HEK293 (cell line): ENCODE data around the gene APOLD1.

ENCODE experiments used
- CTCF ChIA-PET: fragments of 350-600 bp; formaldehyde crosslinking; extraction: SDS; loops from one replicate; lab custom pipeline; 2021; ENCODE audit warnings: antibody characterized with exemption; lab: Yijun Ruan, JAX
- POLR2A ChIA-PET: fragments of 300-600 bp; formaldehyde crosslinking; extraction: SDS; loops from one replicate; lab custom pipeline; 2020; ENCODE audit warnings: antibody characterized with exemption, inconsistent platforms; lab: Yijun Ruan, JAX
- H3K27ac ChIP-seq: fragments of 200-500 bp; sonication (Bioruptor generic); 2 replicates; pipeline ENCODE4 v1.5.1; 2014; ENCODE audit warnings: low read depth, low read length, control low read depth, inconsistent platforms; ENCODE audit errors: extremely low read depth
- H3K36me3 ChIP-seq, 2 experiments: fragments of 200-500 bp in 1 of 2; sonication (Bioruptor generic) in 1 of 2; 1 replicate in 1 of 2; 2 replicates in 1 of 2; pipeline ENCODE4 v1.5.1; 2014 to 2017; ENCODE audit warnings: inconsistent platforms in 2 of 2, low read length in 2 of 2; ENCODE audit not compliant: control insufficient read depth in 2 of 2, insufficient read depth in 1 of 2
- H3K4me1 ChIP-seq: fragments of 200-500 bp; sonication (Bioruptor generic); 2 replicates; pipeline ENCODE4 v1.5.1; 2014; ENCODE audit warnings: mild to moderate bottlenecking, low read length, inconsistent platforms; ENCODE audit not compliant: control insufficient read depth, insufficient read depth
- H3K4me3 ChIP-seq: 2 replicates; pipeline ENCODE4 v1.5.1; 2011; ENCODE audit warnings: low read depth, mild to moderate bottlenecking, control low read depth, low read length, moderate library complexity
- H3K9me3 ChIP-seq: fragments of 200-500 bp; sonication (Bioruptor generic); 2 replicates; pipeline ENCODE4 v1.5.1; 2014; ENCODE audit warnings: low read depth, low read length, inconsistent platforms; ENCODE audit not compliant: control insufficient read depth, insufficient read depth
- GLIS1 ChIP-seq: fragments of 450-650 bp; formaldehyde crosslinking; IDR thresholded peaks from 2 replicates; pipeline ENCODE4 v1.5.1; 2016; ENCODE audit warnings: missing biosample characterization, missing genetic modification characterization
- HOXA7 ChIP-seq: sonication (generic); formaldehyde crosslinking; IDR thresholded peaks from 2 replicates; pipeline ENCODE4 v1.8.1; 2022; ENCODE audit warnings: missing genetic modification reagents, borderline replicate concordance
- SCRT1 ChIP-seq: fragments of 450-650 bp; formaldehyde crosslinking; IDR thresholded peaks from 2 replicates; pipeline ENCODE4 v1.5.1; 2016; ENCODE audit warnings: missing biosample characterization, missing genetic modification characterization, borderline replicate concordance
- TRIM28 ChIP-seq: IDR thresholded peaks from 2 replicates; pipeline ENCODE4 v1.6.1; 2011; ENCODE audit warnings: low read length, control low read depth, borderline replicate concordance
- ZBTB11 ChIP-seq: fragments of 450-650 bp; formaldehyde crosslinking; conservative IDR thresholded peaks from 2 replicates; pipeline ENCODE4 v1.5.1; 2016; ENCODE audit warnings: low read depth, missing biosample characterization, missing genetic modification characterization
- ZNF140 ChIP-seq: fragments of 450-650 bp; formaldehyde crosslinking; IDR thresholded peaks from 2 replicates; pipeline ENCODE4 v1.5.1; 2016; ENCODE audit warnings: missing biosample characterization, missing genetic modification characterization
- ZNF214 ChIP-seq: fragments of 450-650 bp; formaldehyde crosslinking; IDR thresholded peaks from 2 replicates; pipeline ENCODE4 v1.5.1; 2017; ENCODE audit warnings: missing biosample characterization, mild to moderate bottlenecking, missing genetic modification characterization, borderline replicate concordance
- ZNF473 ChIP-seq: fragments of 450-650 bp; formaldehyde crosslinking; IDR thresholded peaks from 2 replicates; pipeline ENCODE4 v1.5.1; 2017; ENCODE audit warnings: missing biosample characterization, missing genetic modification characterization
- ZNF48 ChIP-seq: fragments of 450-650 bp; formaldehyde crosslinking; IDR thresholded peaks from 2 replicates; pipeline ENCODE4 v1.5.1; 2016; ENCODE audit warnings: missing biosample characterization, missing genetic modification characterization
- ZNF529 ChIP-seq: fragments of 450-650 bp; formaldehyde crosslinking; IDR thresholded peaks from 2 replicates; pipeline ENCODE4 v1.5.1; 2017; ENCODE audit warnings: missing genetic modification characterization, missing biosample characterization; ENCODE audit not compliant: insufficient replicate concordance
- ZNF571 ChIP-seq: fragments of 450-650 bp; formaldehyde crosslinking; IDR thresholded peaks from 2 replicates; pipeline ENCODE4 v1.5.0; 2017; ENCODE audit warnings: missing biosample characterization, missing genetic modification characterization
- ZNF629 ChIP-seq: fragments of 450-650 bp; formaldehyde crosslinking; IDR thresholded peaks from 2 replicates; pipeline ENCODE4 v1.5.1; 2017; ENCODE audit warnings: missing biosample characterization, missing genetic modification characterization
- ZNF701 ChIP-seq: fragments of 450-650 bp; formaldehyde crosslinking; IDR thresholded peaks from 2 replicates; pipeline ENCODE4 v1.5.1; 2016; ENCODE audit warnings: missing biosample characterization, missing genetic modification characterization
- ZNF776 ChIP-seq: fragments of 450-650 bp; formaldehyde crosslinking; IDR thresholded peaks from 2 replicates; pipeline ENCODE4 v1.5.0; 2017; ENCODE audit warnings: missing biosample characterization, missing genetic modification characterization, borderline replicate concordance
- TF ChIP-seq, protein P1 (sequence below): fragments of 450-650 bp; formaldehyde crosslinking; IDR thresholded peaks from 2 replicates; pipeline ENCODE4 v1.5.1; 2016; ENCODE audit warnings: missing biosample characterization, missing genetic modification characterization
- TF ChIP-seq, protein P2 (sequence below): fragments of 450-650 bp; formaldehyde crosslinking; IDR thresholded peaks from 2 replicates; pipeline ENCODE4 v1.5.1; 2017; ENCODE audit warnings: missing biosample characterization, missing genetic modification characterization
- TF ChIP-seq, protein P3 (sequence below): fragments of 450-650 bp; formaldehyde crosslinking; IDR thresholded peaks from 2 replicates; pipeline ENCODE4 v1.5.1; 2016; ENCODE audit warnings: missing biosample characterization, missing genetic modification characterization, borderline replicate concordance

APOLD1 gene

DNA sequence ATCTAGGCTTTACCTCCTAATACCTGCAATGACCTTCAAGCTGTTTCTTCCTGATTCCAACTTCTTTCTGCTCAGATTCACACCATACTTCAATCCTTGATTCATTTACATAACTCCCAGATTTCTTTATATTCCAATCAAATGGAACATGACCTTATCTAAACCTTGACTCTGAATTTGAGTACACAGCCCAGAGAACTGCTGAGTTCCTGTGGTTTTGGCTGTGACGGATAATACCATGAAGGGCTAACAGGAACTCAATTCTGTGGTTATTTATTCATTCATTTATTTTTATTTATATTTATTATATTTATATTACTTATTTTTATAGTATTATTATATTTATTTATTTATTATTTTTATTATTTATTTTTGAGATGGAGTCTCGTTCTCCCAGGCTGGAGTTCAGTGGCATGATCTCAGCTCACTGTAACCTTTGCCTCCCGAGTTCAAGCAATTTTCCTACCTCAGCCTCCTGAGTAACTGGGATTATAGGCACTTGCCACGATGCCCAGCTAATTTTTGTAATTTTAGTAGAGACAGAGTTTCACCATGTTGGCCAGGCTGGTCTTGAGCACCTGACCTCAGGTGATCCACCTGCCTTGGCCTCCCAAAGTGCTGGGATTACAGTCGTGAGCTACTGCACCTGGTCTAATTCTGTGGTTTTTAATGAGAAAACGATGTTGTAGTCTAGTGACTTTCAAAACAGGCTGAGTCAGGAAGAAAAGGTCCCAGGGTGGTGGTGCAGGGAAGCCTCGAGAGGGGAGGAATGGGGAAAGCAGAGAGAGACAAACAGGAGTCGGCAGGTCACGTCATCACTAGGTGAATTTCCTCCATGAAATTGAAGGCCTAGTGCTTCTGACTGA, 11.7 kb downstream of the APOLD1 start:
- CTCF ChIA-PET = interaction anchor here (0.5 kb wide), 1 partner anchor 415 kb away, joined by 4 read pairs; no protein-coding TSS in a partner anchor
- TF ChIP-seq ZNF214 = no peak
- no peak for TF ChIP-seq ZNF571 (tag by site-specific recombination)
- TF ChIP-seq GLIS1 (tag by site-specific recombination) = no peak
- no peak for TF ChIP-seq ZBTB11 (tag by site-specific recombination)
- no peak for TF ChIP-seq ZNF701 (tag by site-specific recombination)
- TF ChIP-seq ZNF48 = no peak
- no peak for TF ChIP-seq SCRT1
- TF ChIP-seq HOXA7 (CRISPR knock-in tag) = no peak
- no peak for TF ChIP-seq TRIM28
- no peak for TF ChIP-seq ZNF629 (tag by site-specific recombination)
- TF ChIP-seq, protein P1, sequence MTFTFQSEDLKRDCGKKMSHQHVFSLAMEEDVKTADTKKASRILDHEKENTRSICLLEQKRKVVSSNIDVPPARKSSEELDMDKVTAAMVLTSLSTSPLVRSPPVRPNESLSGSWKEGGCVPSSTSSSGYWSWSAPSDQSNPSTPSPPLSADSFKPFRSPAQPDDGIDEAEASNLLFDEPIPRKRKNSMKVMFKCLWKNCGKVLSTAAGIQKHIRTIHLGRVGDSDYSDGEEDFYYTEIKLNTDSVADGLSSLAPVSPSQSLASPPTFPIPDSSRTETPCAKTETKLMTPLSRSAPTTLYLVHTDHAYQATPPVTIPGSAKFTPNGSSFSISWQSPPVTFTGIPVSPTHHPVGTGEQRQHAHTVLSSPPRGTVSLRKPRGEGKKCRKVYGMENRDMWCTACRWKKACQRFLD (tag by site-specific recombination) = no peak
- no peak for TF ChIP-seq ZNF140
- TF ChIP-seq, protein P2, sequence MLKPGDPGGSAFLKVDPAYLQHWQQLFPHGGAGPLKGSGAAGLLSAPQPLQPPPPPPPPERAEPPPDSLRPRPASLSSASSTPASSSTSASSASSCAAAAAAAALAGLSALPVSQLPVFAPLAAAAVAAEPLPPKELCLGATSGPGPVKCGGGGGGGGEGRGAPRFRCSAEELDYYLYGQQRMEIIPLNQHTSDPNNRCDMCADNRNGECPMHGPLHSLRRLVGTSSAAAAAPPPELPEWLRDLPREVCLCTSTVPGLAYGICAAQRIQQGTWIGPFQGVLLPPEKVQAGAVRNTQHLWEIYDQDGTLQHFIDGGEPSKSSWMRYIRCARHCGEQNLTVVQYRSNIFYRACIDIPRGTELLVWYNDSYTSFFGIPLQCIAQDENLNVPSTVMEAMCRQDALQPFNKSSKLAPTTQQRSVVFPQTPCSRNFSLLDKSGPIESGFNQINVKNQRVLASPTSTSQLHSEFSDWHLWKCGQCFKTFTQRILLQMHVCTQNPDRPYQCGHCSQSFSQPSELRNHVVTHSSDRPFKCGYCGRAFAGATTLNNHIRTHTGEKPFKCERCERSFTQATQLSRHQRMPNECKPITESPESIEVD = no peak
- TF ChIP-seq, protein P3, sequence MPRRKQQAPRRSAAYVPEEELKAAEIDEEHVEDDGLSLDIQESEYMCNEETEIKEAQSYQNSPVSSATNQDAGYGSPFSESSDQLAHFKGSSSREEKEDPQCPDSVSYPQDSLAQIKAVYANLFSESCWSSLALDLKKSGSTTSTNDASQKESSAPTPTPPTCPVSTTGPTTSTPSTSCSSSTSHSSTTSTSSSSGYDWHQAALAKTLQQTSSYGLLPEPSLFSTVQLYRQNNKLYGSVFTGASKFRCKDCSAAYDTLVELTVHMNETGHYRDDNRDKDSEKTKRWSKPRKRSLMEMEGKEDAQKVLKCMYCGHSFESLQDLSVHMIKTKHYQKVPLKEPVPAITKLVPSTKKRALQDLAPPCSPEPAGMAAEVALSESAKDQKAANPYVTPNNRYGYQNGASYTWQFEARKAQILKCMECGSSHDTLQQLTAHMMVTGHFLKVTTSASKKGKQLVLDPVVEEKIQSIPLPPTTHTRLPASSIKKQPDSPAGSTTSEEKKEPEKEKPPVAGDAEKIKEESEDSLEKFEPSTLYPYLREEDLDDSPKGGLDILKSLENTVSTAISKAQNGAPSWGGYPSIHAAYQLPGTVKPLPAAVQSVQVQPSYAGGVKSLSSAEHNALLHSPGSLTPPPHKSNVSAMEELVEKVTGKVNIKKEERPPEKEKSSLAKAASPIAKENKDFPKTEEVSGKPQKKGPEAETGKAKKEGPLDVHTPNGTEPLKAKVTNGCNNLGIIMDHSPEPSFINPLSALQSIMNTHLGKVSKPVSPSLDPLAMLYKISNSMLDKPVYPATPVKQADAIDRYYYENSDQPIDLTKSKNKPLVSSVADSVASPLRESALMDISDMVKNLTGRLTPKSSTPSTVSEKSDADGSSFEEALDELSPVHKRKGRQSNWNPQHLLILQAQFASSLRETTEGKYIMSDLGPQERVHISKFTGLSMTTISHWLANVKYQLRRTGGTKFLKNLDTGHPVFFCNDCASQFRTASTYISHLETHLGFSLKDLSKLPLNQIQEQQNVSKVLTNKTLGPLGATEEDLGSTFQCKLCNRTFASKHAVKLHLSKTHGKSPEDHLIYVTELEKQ (tag by site-specific recombination) = no peak
- TF ChIP-seq ZNF529 = no peak
- no peak for TF ChIP-seq ZNF776 (tag by site-specific recombination)
- no peak for TF ChIP-seq ZNF473
- Histone ChIP-seq H3K36me3 (no peaks in the 10 kb centered on the region), H3K4me1 (peaks cover 2% of the 10 kb centered on the region), H3K27ac (no peak overlapping the region), H3K9me3 (no peaks in the 10 kb centered on the region), H3K4me3 (no peak overlapping the region)
- POLR2A ChIA-PET = no interaction called here
